HG02588 (cell line): ENCODE measurements around the gene SH2D6.
A peak's percentile ranks its signal among the peaks of the same experiment; 100 is the strongest.

ENCODE experiments used
- ATAC-seq: cut with Tn5 transposase; IDR thresholded peaks from one replicate; pipeline ENCODE4 v1.9.1; 2021; ENCODE audit warnings: mild to moderate bottlenecking, moderate library complexity; ENCODE audit not compliant: unreplicated experiment

SH2D6 gene

GRCh38 chr2:85421260-85422071, 3.0 kb downstream of the SH2D6 start:
- no peak for ATAC-seq

GRCh38 chr2:85422072-85422457, 3.6 kb downstream of the SH2D6 start:
- ATAC-seq: no peak

GRCh38 chr2:85423525-85423924, 5.0 kb downstream of the SH2D6 start:
- no peak for ATAC-seq

GRCh38 chr2:85425588-85425987, 7.1 kb downstream of the SH2D6 start:
- ATAC-seq: no peak

GRCh38 chr2:85427300-85427835, 8.9 kb downstream of the SH2D6 start:
- ATAC-seq: no peak

- ATAC-seq: no peak
Measured at GRCh38 chr2:85428343-85428881, 9.9 kb downstream of the SH2D6 start.

- ATAC-seq: no peak
Measured at GRCh38 chr2:85429213-85429923, 10.9 kb downstream of the SH2D6 start.

GRCh38 chr2:85429924-85430289, 11.4 kb downstream of the SH2D6 start:
- ATAC-seq: no peak

- no peak for ATAC-seq
Measured at GRCh38 chr2:85430752-85431569, 12.4 kb downstream of the SH2D6 start.

- no peak for ATAC-seq
Measured at GRCh38 chr2:85431570-85432205, 13.2 kb downstream of the SH2D6 start.

GRCh38 chr2:85433511-85434089, 15.1 kb downstream of the SH2D6 start:
- no peak for ATAC-seq

- no peak for ATAC-seq
Measured at GRCh38 chr2:85434696-85435095, 16.2 kb downstream of the SH2D6 start.

- no peak for ATAC-seq
Measured at GRCh38 chr2:85435220-85435958, 16.9 kb downstream of the SH2D6 start.

- ATAC-seq: no peak
Measured at GRCh38 chr2:85435981-85436835, 17.7 kb downstream of the SH2D6 start.

- ATAC-seq: no peak
Measured at GRCh38 chr2:85436836-85437487, 18.4 kb downstream of the SH2D6 start.

GRCh38 chr2:85437488-85438200, 19.1 kb downstream of the SH2D6 start:
- ATAC-seq: peak; percentile 88
